ENCODE data around the gene ABCB8. TPM values are rescaled to one million over a fixed set of nuclear protein-coding genes. Genes with fewer than 3 reads are reported as not detected.
A peak's percentile ranks its signal among the peaks of the same experiment; 100 is the strongest.

ABCB8 gene
- total and polyA plus RNA-seq, 9 of the 15 experiments (the other 6 are each of a cell fraction or from before 2014, with no cell fraction given), result 7.6 to 106 (median 36.3) TPM

- TF ChIP-seq MGA (IDR thresholded peaks at IDR 0.05), result peak; percentile 72
- TF ChIP-seq GABPB1 (CRISPR knock-in tag; IDR thresholded peaks at IDR 0.05), result peak; percentile 74
- TF ChIP-seq ETV1 (tag; conservative IDR thresholded peaks at IDR 0.05; ENCODE audit: low read depth), result 0 out of 2 replicates have a peak, but pooled peaks have one; percentile 37
- 0 out of 2 replicates have a peak, but pooled peaks have one; percentile 41 for TF ChIP-seq BHLHE40 (IDR thresholded peaks at IDR 0.05; ENCODE audit: low read length)
- TF ChIP-seq CEBPB (tag; IDR thresholded peaks at IDR 0.05), result no peak
- peak; percentile 100 for TF ChIP-seq ZBTB7A (IDR thresholded peaks at IDR 0.05; ENCODE audit: borderline replicate concordance, control insufficient read depth, low read depth, low read length)
- TF ChIP-seq ZNF146 (CRISPR knock-in tag; IDR thresholded peaks at IDR 0.05; ENCODE audit: unreplicated experiment), result no peak
- TF ChIP-seq GABPB2 (CRISPR knock-in tag; conservative IDR thresholded peaks at IDR 0.05), result 0 out of 2 replicates have a peak, but pooled peaks have one; percentile 11
- no peak for TF ChIP-seq ZNF184 (CRISPR knock-in tag; IDR thresholded peaks at IDR 0.05)
- TF ChIP-seq, protein P1, sequence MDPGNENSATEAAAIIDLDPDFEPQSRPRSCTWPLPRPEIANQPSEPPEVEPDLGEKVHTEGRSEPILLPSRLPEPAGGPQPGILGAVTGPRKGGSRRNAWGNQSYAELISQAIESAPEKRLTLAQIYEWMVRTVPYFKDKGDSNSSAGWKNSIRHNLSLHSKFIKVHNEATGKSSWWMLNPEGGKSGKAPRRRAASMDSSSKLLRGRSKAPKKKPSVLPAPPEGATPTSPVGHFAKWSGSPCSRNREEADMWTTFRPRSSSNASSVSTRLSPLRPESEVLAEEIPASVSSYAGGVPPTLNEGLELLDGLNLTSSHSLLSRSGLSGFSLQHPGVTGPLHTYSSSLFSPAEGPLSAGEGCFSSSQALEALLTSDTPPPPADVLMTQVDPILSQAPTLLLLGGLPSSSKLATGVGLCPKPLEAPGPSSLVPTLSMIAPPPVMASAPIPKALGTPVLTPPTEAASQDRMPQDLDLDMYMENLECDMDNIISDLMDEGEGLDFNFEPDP (CRISPR knock-in tag; IDR thresholded peaks at IDR 0.05), result no peak
- TF ChIP-seq FOXJ2 (tag; IDR thresholded peaks at IDR 0.05), result 0 out of 2 replicates have a peak, but pooled peaks have one; percentile 44
- TF ChIP-seq, protein P2, sequence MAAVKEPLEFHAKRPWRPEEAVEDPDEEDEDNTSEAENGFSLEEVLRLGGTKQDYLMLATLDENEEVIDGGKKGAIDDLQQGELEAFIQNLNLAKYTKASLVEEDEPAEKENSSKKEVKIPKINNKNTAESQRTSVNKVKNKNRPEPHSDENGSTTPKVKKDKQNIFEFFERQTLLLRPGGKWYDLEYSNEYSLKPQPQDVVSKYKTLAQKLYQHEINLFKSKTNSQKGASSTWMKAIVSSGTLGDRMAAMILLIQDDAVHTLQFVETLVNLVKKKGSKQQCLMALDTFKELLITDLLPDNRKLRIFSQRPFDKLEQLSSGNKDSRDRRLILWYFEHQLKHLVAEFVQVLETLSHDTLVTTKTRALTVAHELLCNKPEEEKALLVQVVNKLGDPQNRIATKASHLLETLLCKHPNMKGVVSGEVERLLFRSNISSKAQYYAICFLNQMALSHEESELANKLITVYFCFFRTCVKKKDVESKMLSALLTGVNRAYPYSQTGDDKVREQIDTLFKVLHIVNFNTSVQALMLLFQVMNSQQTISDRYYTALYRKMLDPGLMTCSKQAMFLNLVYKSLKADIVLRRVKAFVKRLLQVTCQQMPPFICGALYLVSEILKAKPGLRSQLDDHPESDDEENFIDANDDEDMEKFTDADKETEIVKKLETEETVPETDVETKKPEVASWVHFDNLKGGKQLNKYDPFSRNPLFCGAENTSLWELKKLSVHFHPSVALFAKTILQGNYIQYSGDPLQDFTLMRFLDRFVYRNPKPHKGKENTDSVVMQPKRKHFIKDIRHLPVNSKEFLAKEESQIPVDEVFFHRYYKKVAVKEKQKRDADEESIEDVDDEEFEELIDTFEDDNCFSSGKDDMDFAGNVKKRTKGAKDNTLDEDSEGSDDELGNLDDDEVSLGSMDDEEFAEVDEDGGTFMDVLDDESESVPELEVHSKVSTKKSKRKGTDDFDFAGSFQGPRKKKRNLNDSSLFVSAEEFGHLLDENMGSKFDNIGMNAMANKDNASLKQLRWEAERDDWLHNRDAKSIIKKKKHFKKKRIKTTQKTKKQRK (IDR thresholded peaks at IDR 0.05; ENCODE audit: borderline replicate concordance, low read depth, low read length), result no peak
These were observed 10.3 kb upstream of the ABCB8 start (continued) for GRCh38 chr7:151017953-151018420.

Measured in K562 (cell line).